ENCODE data around the gene AP4S1. TPM values are rescaled to one million over a fixed set of nuclear protein-coding genes. Genes with fewer than 3 reads are reported as not detected.
A peak's percentile ranks its signal among the peaks of the same experiment; 100 is the strongest.

Gene AP4S1
- total RNA-seq, 2 donors from 2014 or later: 7.6 to 11.1 TPM

GRCh38 chr14:31009836-31010574, 15.4 kb upstream of the AP4S1 start:
- Mint-ChIP-seq H3K27me3 (ENCODE audit: insufficient read depth) (no peaks in the 10 kb centered on the region), H3K9me3 (peaks cover 2% of the 10 kb centered on the region), H3K4me1 (peaks cover 10% of the 10 kb centered on the region), H3K27ac (no peak overlapping the region), H3K36me3 (ENCODE audit: low read depth) (peaks cover 33% of the 10 kb centered on the region), H3K4me3 (no peak overlapping the region)
- Histone ChIP-seq H3K36me3 (ENCODE audit: control insufficient read depth, insufficient read depth, low read length) (peaks cover 58% of the 10 kb centered on the region), H3K9me3 (ENCODE audit: control insufficient read depth, low read length) (peaks cover 4% of the 10 kb centered on the region), H3K27ac (ENCODE audit: low read depth, low read length) (no peak overlapping the region), H3K4me1 (ENCODE audit: control insufficient read depth, insufficient read depth, low read length) (peaks cover 3% of the 10 kb centered on the region), H3K4me3 (ENCODE audit: low read length) (no peak overlapping the region), H3K9ac (ENCODE audit: extremely low read depth, low read length, poor library complexity, severe bottlenecking) (no peak overlapping the region), H3K27me3 (ENCODE audit: control insufficient read depth, insufficient read depth, low read length, poor library complexity, severe bottlenecking) (no peaks in the 10 kb centered on the region)
- WGBS, 2 experiments (ENCODE audit: insufficient coverage in 1 of 2, insufficient read length in 1 of 2): 86 to 87% methylated on average over 1 to 3 of the region's 3 CpGs
- no peak for DNase-seq
- no peak for TF ChIP-seq CTCF (conservative IDR thresholded peaks at IDR 0.05)

GRCh38 chr14:31010935-31011334, 14.5 kb upstream of the AP4S1 start:
- H3K27ac ChIP-seq (ENCODE audit: low read depth, low read length): no peak overlapping the region

GRCh38 chr14:31013841-31014240, 11.6 kb upstream of the AP4S1 start:
- H3K36me3 ChIP-seq (ENCODE audit: control insufficient read depth, insufficient read depth, low read length): peaks cover 44% of the 10 kb centered on the region
- no peak for DNase-seq
- Mint-ChIP-seq H3K9me3 (peaks cover 2% of the 10 kb centered on the region), H3K4me3 (no peak overlapping the region), H3K27ac (no peak overlapping the region), H3K27me3 (ENCODE audit: insufficient read depth) (no peaks in the 10 kb centered on the region), H3K36me3 (ENCODE audit: low read depth) (peaks cover 30% of the 10 kb centered on the region), H3K4me1 (peaks cover 8% of the 10 kb centered on the region)
- WGBS, 2 experiments (ENCODE audit: insufficient coverage in 1 of 2, insufficient read length in 1 of 2): 95 to 96% methylated on average over 3 to 4 of the region's 4 CpGs
- peaks cover 3% of the 10 kb centered on the region for H3K4me1 ChIP-seq (ENCODE audit: control insufficient read depth, insufficient read depth, low read length)
- no peak overlapping the region for H3K27ac ChIP-seq (ENCODE audit: low read depth, low read length)
- no peaks in the 10 kb centered on the region for H3K27me3 ChIP-seq (ENCODE audit: control insufficient read depth, insufficient read depth, low read length, poor library complexity, severe bottlenecking)
- no peak overlapping the region for H3K9ac ChIP-seq (ENCODE audit: extremely low read depth, low read length, poor library complexity, severe bottlenecking)
- peaks cover 4% of the 10 kb centered on the region for H3K9me3 ChIP-seq (ENCODE audit: control insufficient read depth, low read length)
- no peak overlapping the region for H3K4me3 ChIP-seq (ENCODE audit: low read length)
- TF ChIP-seq CTCF (conservative IDR thresholded peaks at IDR 0.05): no peak

More at GRCh38 chr14:31010935-31011334, 14.5 kb upstream of the AP4S1 start:
- Mint-ChIP-seq H3K4me3 (no peak overlapping the region), H3K36me3 (ENCODE audit: low read depth) (peaks cover 26% of the 10 kb centered on the region), H3K4me1 (peaks cover 8% of the 10 kb centered on the region), H3K9me3 (peaks cover 2% of the 10 kb centered on the region), H3K27me3 (ENCODE audit: insufficient read depth) (no peaks in the 10 kb centered on the region), H3K27ac (peak overlapping the region; percentile 26)
- Histone ChIP-seq H3K9me3 (ENCODE audit: control insufficient read depth, low read length) (peaks cover 4% of the 10 kb centered on the region), H3K27me3 (ENCODE audit: control insufficient read depth, insufficient read depth, low read length, poor library complexity, severe bottlenecking) (no peaks in the 10 kb centered on the region), H3K9ac (ENCODE audit: extremely low read depth, low read length, poor library complexity, severe bottlenecking) (no peak overlapping the region), H3K36me3 (ENCODE audit: control insufficient read depth, insufficient read depth, low read length) (peaks cover 52% of the 10 kb centered on the region), H3K4me1 (ENCODE audit: control insufficient read depth, insufficient read depth, low read length) (peaks cover 3% of the 10 kb centered on the region), H3K4me3 (ENCODE audit: low read length) (peak overlapping the region; percentile 23)
- no peak for DNase-seq
- 91 to 93% methylated on average over 3 of the region's 3 CpGs for WGBS, 2 experiments (ENCODE audit: insufficient coverage in 1 of 2, insufficient read length in 1 of 2)
- TF ChIP-seq CTCF (conservative IDR thresholded peaks at IDR 0.05): no peak
